GM19328 (cell line): ENCODE data around the gene USP7.
"Not testable (repeated sequence)": the region's sequence is repeated elsewhere in the genome, so short reads cannot be mapped to it uniquely, and the experiment has no call there.

Source experiments
- ATAC-seq: cut with Tn5 transposase; IDR thresholded peaks from one replicate; pipeline ENCODE4 v1.9.1; 2021; ENCODE audit warnings: mild to moderate bottlenecking, moderate library complexity; ENCODE audit not compliant: unreplicated experiment

The USP7 gene

DNA sequence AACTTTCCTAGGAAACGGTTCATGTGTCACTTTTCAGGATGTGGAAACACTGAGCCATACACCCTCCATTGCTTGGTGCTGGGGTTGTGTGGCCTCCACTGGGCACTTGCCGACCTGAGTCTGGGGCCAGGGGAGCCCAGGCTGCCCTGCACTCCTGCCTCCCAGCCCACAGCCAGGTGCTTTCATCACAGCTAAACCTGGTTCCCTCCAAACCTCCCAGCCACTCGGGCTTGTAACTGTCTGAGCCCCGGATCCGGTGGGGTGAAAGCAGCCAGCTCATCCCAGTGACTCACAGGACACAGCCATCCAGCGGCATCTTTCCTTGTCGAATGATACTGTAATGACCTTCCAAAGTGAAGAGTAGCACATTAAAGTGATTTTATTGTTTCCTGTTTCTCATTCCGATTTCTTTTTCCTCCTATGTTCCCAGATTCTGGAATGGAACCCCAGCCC, 114.7 kb downstream of the USP7 start:
- no peak for ATAC-seq

DNA sequence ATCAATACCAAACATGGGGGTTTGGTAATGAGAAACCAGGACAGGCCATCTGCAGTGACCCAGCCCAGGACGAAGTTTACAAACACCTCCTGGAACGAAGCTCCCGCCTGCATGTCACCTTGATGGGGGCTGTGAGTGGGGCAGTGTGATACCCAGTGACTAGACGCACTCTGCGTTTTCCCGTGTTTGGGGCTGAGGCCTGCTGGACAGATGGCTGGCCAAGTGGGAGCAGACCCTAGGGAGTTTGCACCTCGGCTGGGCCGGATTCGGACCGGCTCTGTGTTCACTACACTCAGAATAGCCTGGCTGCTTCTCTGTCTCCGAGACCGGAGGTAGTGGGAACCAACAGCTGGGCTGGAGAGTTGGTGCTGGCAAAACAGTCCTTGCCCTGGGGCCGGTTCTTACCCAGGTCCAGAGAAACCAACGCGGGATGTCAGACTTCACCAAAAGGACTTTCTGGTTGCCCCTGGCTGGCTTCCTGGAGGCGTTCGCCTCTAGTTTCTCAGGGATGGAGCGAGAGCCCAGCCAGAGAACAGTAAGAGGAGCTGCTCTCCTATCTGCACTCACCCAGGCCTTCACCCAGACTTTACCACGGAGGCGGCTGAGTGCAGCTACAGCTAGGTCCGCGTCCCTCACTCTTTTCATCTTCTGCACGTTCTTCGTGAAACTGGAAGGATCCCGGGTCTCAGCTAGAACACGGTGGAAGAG, 115.3 kb downstream of the USP7 start:
- no peak for ATAC-seq

DNA sequence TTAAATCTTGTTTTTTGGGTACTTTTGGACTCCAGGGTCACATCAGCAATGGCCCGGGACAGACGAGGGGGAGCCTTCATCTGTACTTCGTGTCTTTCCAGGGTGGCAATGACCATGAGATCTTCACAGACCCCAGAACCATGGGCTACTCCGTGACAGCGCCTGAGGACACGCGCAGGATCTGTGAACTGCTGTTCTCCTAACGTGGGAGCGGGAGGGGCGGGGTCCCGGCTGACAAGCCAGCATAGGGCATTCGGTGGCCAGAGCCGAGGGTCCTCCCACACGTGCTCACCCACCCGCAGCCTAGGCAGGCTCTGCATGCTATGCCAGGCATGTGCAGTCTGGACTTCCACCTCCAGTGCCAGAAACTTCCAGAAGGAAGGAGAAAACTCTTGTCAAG, 116.1 kb downstream of the USP7 start:
- no peak for ATAC-seq

DNA sequence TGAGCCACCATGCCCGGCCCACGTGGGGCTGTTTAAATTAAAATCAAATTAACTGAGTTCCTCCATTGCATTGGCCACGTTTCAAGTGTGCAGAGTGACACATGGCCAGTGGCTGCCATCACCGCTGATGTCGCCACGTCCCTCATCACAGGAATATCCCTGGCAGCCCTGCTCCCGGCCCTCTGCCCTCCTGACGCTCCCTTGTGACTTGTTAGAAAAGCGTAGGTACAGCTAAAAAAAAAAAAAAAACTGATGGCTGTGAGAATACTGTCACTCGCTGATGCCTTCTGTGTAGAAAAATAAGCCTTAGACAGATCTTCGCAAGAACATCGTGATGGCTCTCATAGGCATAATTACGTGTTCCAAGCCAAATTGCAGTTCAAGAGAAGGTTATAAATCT, 116.6 kb downstream of the USP7 start:
- ATAC-seq: no peak

DNA sequence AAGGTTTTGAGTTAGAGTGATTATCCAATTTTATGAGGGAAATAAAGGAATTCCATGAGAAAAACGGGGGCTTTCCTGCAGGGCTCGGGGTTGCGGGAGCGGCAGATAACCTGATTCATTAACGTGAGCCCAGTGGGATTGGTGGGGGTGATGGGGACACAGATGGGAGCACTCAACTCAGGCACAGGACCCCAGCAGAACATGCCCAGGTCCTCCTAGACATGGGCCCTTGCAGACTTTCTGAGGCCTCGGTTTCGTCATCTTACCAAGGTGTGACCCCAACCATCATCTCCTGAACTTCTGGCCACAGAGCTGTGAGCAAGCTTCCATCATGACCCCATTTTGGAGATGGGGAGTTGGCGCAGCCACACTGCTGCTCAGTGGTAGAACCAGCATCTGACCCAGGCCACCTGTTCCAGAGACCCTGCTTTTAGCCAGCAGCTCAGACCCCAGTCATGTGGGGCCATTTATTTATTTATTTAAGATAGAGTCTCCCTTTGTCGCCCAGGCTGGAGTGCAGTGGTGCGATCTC, 117.2 kb downstream of the USP7 start:
- ATAC-seq: no peak

DNA sequence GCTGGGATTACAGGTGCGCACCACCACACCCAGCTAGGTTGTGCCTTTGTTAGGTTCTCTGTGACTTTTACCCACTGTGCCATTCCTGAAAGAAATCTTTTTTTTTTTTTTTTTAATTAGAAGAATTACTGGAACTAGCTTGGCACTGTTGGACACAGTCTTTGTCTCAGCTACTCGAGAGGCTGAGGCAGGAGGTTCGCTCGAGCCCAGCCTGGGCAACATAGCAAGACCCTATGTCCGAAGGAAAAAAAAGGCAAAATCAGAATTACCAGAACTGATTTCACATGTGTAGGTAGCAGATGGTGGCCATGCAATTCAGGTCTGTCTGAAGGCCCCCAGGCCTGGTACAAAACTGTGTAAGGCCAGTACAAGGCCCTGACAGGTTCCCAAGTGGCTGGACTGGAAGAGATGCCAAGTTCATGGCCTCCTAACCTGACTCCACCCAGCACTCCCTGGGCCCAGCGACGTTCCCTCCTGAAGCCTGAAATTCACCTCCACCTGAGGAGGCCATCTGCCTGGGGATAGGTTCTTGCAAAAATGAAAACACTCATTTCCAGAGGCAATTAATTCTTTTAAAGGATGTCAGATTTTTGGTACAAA, 117.9 kb downstream of the USP7 start:
- no peak for ATAC-seq

DNA sequence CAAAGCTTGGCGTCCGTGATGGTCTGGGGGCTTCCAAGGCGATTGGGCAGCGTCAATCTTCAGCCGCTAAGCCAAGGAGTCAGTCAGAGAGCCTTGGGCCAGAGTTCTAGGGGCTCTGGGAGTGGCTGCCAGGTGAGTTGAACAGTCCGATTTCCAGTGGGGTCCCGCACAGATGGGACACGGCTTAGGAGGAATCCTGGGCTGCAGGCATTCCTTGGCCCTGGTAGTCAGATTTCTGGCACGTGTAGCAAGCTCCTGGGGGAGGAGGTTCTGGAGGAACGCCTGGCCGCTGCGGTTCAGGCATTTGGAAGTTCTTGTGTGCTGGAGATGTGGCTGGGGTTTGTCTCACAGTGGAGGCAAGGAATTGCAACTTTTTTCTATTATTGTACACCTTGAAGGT, 120.4 kb downstream of the USP7 start:
- not testable (repeated sequence) for ATAC-seq
